ENCODE results near the gene WDR36.

The WDR36 gene

GRCh38 chr5:111092062-111092853 is at the start of gene WDR36:
Gene WDR36, plus strand, starts transcription at chr5:111092348. Its CDS starts 109 bp downstream, at chr5:111092457.
- peak; percentile 93 for DNase-seq (ENCODE audit: low read depth)

- peak; percentile 62 for DNase-seq (ENCODE audit: low read depth)
Measured at GRCh38 chr5:111043712-111044506, 48.2 kb upstream of the WDR36 start.

GRCh38 chr5:111058064-111058463 is 34.1 kb upstream of the WDR36 start:
- no peak for DNase-seq (ENCODE audit: low read depth)

- no peak for DNase-seq (ENCODE audit: low read depth)
Measured at GRCh38 chr5:111060169-111060568, 32.0 kb upstream of the WDR36 start.

GRCh38 chr5:111061618-111062017 is 30.5 kb upstream of the WDR36 start:
- DNase-seq (ENCODE audit: low read depth) = peak; percentile 22

GRCh38 chr5:111063709-111064322 is 28.3 kb upstream of the WDR36 start:
- peak; percentile 49 for DNase-seq (ENCODE audit: low read depth)

GRCh38 chr5:111066261-111066938 is 25.7 kb upstream of the WDR36 start:
- DNase-seq (ENCODE audit: low read depth) = no peak

GRCh38 chr5:111068213-111068612 is 23.9 kb upstream of the WDR36 start:
- DNase-seq (ENCODE audit: low read depth) = no peak

- peak; percentile 50 for DNase-seq (ENCODE audit: low read depth)
Measured at GRCh38 chr5:111069839-111070238, 22.3 kb upstream of the WDR36 start.

- DNase-seq (ENCODE audit: low read depth) = no peak
Measured at GRCh38 chr5:111070272-111071134, 21.6 kb upstream of the WDR36 start.

- DNase-seq (ENCODE audit: low read depth) = no peak
Measured at GRCh38 chr5:111071413-111071812, 20.7 kb upstream of the WDR36 start, which contains the start of gene TSLP. Gene TSLP, plus strand, starts transcription at chr5:111071713. Its CDS starts 178 bp downstream, at chr5:111071891.

GRCh38 chr5:111072949-111073682 is 19.0 kb upstream of the WDR36 start:
- peak; percentile 43 for DNase-seq (ENCODE audit: low read depth)

GRCh38 chr5:111074244-111074643 is 17.9 kb upstream of the WDR36 start:
- DNase-seq (ENCODE audit: low read depth) = no peak

GRCh38 chr5:111075520-111075919 is 16.6 kb upstream of the WDR36 start:
- peak; percentile 81 for DNase-seq (ENCODE audit: low read depth)

GRCh38 chr5:111076091-111076490 is 16.1 kb upstream of the WDR36 start:
- DNase-seq (ENCODE audit: low read depth) = no peak

- DNase-seq (ENCODE audit: low read depth) = no peak
Measured at GRCh38 chr5:111077678-111078077, 14.5 kb upstream of the WDR36 start.

GRCh38 chr5:111079846-111080245 is 12.3 kb upstream of the WDR36 start:
- peak; percentile 26 for DNase-seq (ENCODE audit: low read depth)

GRCh38 chr5:111083323-111083722 is 8.8 kb upstream of the WDR36 start:
- no peak for DNase-seq (ENCODE audit: low read depth)

GRCh38 chr5:111095982-111096381 is 3.8 kb downstream of the WDR36 start:
- DNase-seq (ENCODE audit: low read depth) = no peak

- no peak for DNase-seq (ENCODE audit: low read depth)
Measured at GRCh38 chr5:111099058-111099778, 7.1 kb downstream of the WDR36 start.

All from ELR (cell line).